ENCODE results near the gene SMCP. TPM values are rescaled to one million over a fixed set of nuclear protein-coding genes. Genes with fewer than 3 reads are reported as not detected.

SMCP gene
- total RNA-seq, 2 experiments from 2014 or later, result not detected

DNA sequence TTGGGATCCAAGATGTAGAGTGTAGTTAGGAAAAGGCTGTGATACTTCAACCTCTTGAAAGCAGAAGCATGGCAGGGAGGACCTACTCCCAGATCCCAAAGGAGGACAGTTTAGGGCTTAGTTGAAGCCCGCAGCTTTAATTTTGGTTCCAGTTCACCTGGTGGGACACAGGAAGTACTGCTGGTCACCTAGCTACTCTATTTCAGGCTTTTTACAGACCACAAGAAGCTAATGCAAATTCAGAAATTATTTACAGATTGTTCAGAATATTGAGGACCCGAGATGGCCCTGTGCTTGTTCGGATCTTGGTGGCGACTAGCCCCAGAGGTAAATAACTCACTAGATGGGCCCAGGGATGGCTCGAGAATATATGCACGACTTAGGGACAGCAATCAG lies 6.4 kb upstream of the SMCP start:
- Mint-ChIP-seq H3K9me3 (no peaks in the 10 kb centered on the region), H3K27ac (no peak overlapping the region), H3K4me3 (no peak overlapping the region), H3K27me3 (peaks cover 8% of the 10 kb centered on the region), H3K4me1 (ENCODE audit: low read depth) (no peaks in the 10 kb centered on the region), H3K36me3 (no peaks in the 10 kb centered on the region)
- intact Hi-C loops (cut with micrococcal nuclease), result loop anchor here (1.0 to 5.0 kb wide), 3 partner anchors 55 to 416 kb away; no protein-coding TSS in a partner anchor
- CTCF ChIA-PET, result interaction anchor here (1.7 to 1.9 kb wide), 2 partner anchors 218 to 348 kb away, joined by 5 to 7 read pairs; no protein-coding TSS in a partner anchor
- POLR2A ChIA-PET, result no interaction called here
- no peak for DNase-seq

DNA sequence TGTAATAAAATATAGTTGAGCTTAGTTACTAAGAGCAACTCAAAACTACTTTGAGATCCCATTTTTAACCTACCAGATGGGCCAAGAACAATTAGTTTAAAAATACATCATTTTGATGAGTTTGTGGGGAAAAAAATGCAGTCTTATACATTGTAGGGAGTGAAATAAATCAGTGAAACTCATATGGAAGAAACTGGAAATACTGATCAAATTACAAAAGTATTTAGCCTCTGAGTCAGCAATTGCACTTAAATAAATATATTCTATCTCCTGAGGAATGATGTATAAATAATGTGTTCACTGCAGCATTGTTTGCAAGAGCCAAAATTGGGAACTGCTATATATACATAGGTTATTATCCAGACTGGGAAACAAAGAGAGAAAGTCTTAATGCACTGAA lies 4.6 kb upstream of the SMCP start:
- Mint-ChIP-seq H3K4me1 (ENCODE audit: low read depth) (no peaks in the 10 kb centered on the region), H3K9me3 (no peaks in the 10 kb centered on the region), H3K27ac (no peak overlapping the region), H3K36me3 (no peaks in the 10 kb centered on the region), H3K27me3 (peaks cover 9% of the 10 kb centered on the region), H3K4me3 (no peak overlapping the region)
- no peak for DNase-seq
- CTCF ChIA-PET, result no interaction called here
- intact Hi-C loops (cut with micrococcal nuclease), result loop anchor here (5.0 kb wide), 1 partner anchor 414 kb away; no protein-coding TSS in a partner anchor
- POLR2A ChIA-PET, result no interaction called here

GRCh38 chr1:152876827-152877226 lies 1.3 kb upstream of the SMCP start:
- intact Hi-C loops (cut with micrococcal nuclease), result no loop called here
- no peak overlapping the region for H3K4me3 Mint-ChIP-seq
- no peak overlapping the region for H3K27ac Mint-ChIP-seq
- H3K36me3 Mint-ChIP-seq, result no peaks in the 10 kb centered on the region
- CTCF ChIA-PET, result no interaction called here
- DNase-seq, result no peak
- peaks cover 6% of the 10 kb centered on the region for H3K27me3 Mint-ChIP-seq
- no peaks in the 10 kb centered on the region for H3K9me3 Mint-ChIP-seq
- peaks cover 6% of the 10 kb centered on the region for H3K4me1 Mint-ChIP-seq (ENCODE audit: low read depth)
- POLR2A ChIA-PET, result no interaction called here

GRCh38 chr1:152879559-152880198 lies 1.6 kb downstream of the SMCP start:
- H3K36me3 Mint-ChIP-seq, result no peaks in the 10 kb centered on the region
- peaks cover 6% of the 10 kb centered on the region for H3K27me3 Mint-ChIP-seq
- peaks cover 6% of the 10 kb centered on the region for H3K4me1 Mint-ChIP-seq (ENCODE audit: low read depth)
- H3K27ac Mint-ChIP-seq, result no peak overlapping the region
- intact Hi-C loops (cut with micrococcal nuclease), result no loop called here
- ChIA-PET POLR2A (no interaction called here), CTCF (no interaction called here)
- H3K4me3 Mint-ChIP-seq, result no peak overlapping the region
- H3K9me3 Mint-ChIP-seq, result no peaks in the 10 kb centered on the region
- no peak for DNase-seq

DNA sequence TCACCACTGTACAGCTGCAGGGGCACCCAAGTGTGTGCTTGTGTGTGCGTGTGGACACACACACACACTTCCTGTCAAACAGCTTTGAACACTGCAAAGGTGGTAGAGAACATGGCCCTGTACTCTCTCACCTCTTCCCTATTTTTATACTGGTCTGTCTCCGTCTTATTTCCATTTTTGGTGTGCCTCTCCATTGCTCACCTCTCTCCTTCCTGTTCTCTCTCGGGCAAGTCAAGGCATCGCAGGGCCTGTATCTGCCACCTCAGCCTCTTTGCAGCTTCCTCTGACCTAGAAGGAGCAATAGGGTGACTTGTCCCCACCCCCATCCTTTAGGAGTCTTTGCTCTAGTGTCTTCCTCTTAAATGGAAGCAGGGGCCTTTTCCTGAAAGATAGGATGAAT lies 2.2 kb downstream of the SMCP start:
- Mint-ChIP-seq H3K4me1 (ENCODE audit: low read depth) (peaks cover 6% of the 10 kb centered on the region), H3K4me3 (no peak overlapping the region), H3K27ac (no peak overlapping the region), H3K27me3 (peaks cover 3% of the 10 kb centered on the region), H3K9me3 (no peaks in the 10 kb centered on the region), H3K36me3 (no peaks in the 10 kb centered on the region)
- no peak for DNase-seq
- ChIA-PET POLR2A (no interaction called here), CTCF (no interaction called here)
- intact Hi-C loops (cut with micrococcal nuclease), result no loop called here

GRCh38 chr1:152880907-152881306 lies 2.8 kb downstream of the SMCP start:
- Mint-ChIP-seq H3K36me3 (no peaks in the 10 kb centered on the region), H3K4me1 (ENCODE audit: low read depth) (peaks cover 6% of the 10 kb centered on the region), H3K27ac (no peak overlapping the region), H3K4me3 (no peak overlapping the region), H3K9me3 (no peaks in the 10 kb centered on the region), H3K27me3 (peaks cover 3% of the 10 kb centered on the region)
- intact Hi-C loops (cut with micrococcal nuclease), result no loop called here
- CTCF ChIA-PET, result no interaction called here
- POLR2A ChIA-PET, result no interaction called here
- DNase-seq, result peak; percentile 33

GRCh38 chr1:152884085-152884484 lies 6.0 kb downstream of the SMCP start:
- H3K9me3 Mint-ChIP-seq, result no peaks in the 10 kb centered on the region
- H3K36me3 Mint-ChIP-seq, result no peaks in the 10 kb centered on the region
- ChIA-PET CTCF (no interaction called here), POLR2A (no interaction called here)
- H3K27ac Mint-ChIP-seq, result no peak overlapping the region
- intact Hi-C loops (cut with micrococcal nuclease), result no loop called here
- no peak overlapping the region for H3K4me3 Mint-ChIP-seq
- peaks cover 7% of the 10 kb centered on the region for H3K27me3 Mint-ChIP-seq
- no peak for DNase-seq
- peaks cover 6% of the 10 kb centered on the region for H3K4me1 Mint-ChIP-seq (ENCODE audit: low read depth)

- Mint-ChIP-seq H3K27me3 (peaks cover 7% of the 10 kb centered on the region), H3K4me3 (no peak overlapping the region), H3K36me3 (no peaks in the 10 kb centered on the region), H3K27ac (no peak overlapping the region), H3K9me3 (no peaks in the 10 kb centered on the region), H3K4me1 (ENCODE audit: low read depth) (peaks cover 6% of the 10 kb centered on the region)
- ChIA-PET POLR2A (no interaction called here), CTCF (no interaction called here)
- DNase-seq, result no peak
- intact Hi-C loops (cut with micrococcal nuclease), result no loop called here
Observed at GRCh38 chr1:152884506-152884905, 6.4 kb downstream of the SMCP start.

- CTCF ChIA-PET, result no interaction called here
Observed at GRCh38 chr1:152884966-152885624, 7.0 kb downstream of the SMCP start.

GRCh38 chr1:152886085-152886484 lies 8.0 kb downstream of the SMCP start:
- ChIA-PET POLR2A (no interaction called here), CTCF (no interaction called here)
- DNase-seq, result no peak
- Mint-ChIP-seq H3K36me3 (no peaks in the 10 kb centered on the region), H3K27me3 (peaks cover 7% of the 10 kb centered on the region), H3K4me3 (no peak overlapping the region), H3K9me3 (no peaks in the 10 kb centered on the region), H3K27ac (no peak overlapping the region), H3K4me1 (ENCODE audit: low read depth) (no peaks in the 10 kb centered on the region)
- intact Hi-C loops (cut with micrococcal nuclease), result no loop called here

More at GRCh38 chr1:152884966-152885624, 7.0 kb downstream of the SMCP start:
- H3K27me3 Mint-ChIP-seq, result peaks cover 7% of the 10 kb centered on the region
- no peak overlapping the region for H3K27ac Mint-ChIP-seq
- POLR2A ChIA-PET, result no interaction called here
- intact Hi-C loops (cut with micrococcal nuclease), result no loop called here
- H3K4me1 Mint-ChIP-seq (ENCODE audit: low read depth), result peaks cover 6% of the 10 kb centered on the region
- H3K9me3 Mint-ChIP-seq, result no peaks in the 10 kb centered on the region
- H3K36me3 Mint-ChIP-seq, result no peaks in the 10 kb centered on the region
- no peak overlapping the region for H3K4me3 Mint-ChIP-seq
- DNase-seq, result no peak

DNA sequence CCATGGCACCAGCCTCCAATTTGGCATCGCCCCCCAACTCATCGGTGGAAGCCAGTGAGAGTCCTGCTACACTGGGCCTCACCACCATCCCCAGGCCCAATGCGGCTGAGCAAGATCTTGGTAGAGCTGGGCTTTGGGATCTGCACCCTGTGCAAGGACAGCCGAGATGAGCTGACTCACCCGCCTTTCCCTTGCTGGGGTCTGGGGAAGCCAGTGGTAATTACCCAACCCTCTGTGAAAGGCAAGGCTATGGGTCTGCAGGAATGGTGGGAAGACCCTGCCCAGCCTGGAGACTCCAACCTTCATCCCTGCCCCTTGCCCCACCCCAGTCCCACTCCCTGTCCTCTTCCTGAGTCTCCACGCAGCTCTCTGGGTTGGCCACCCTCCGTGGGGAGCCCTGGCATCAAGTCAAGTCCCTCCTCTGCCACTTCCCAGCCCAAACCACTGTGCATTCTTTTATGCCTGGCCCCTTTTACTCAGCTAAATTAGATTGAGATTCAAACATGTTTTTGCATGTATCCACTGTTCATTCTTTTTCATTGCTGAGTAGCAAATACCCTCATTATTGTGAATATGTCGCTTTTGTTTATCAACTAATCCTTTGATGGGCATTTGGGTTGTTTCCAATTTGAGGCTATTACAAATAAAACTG lies 8.8 kb downstream of the SMCP start:
- ChIA-PET CTCF (no interaction called here), POLR2A (no interaction called here)
- DNase-seq, result no peak

DNA sequence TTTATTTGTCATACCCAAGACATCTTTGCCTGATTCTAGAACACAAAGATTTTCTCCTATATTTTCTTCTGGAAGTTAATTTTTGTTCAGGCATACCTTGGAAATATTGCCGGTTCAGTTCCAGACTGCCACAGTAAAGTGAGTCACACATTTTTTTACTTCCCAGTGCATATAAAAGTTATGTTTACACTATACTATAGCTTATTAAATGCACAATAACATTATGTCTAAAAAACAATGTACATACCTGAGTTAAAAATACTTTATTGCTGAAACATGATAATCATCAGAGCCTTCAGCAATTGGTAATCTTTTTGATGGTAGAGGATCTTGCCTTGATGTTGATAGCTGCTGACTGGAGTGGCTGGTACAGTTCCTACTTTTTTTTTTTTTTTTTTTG lies 10.0 kb downstream of the SMCP start:
- H3K4me1 Mint-ChIP-seq (ENCODE audit: low read depth), result no peaks in the 10 kb centered on the region
- H3K4me3 Mint-ChIP-seq, result no peak overlapping the region
- peaks cover 9% of the 10 kb centered on the region for H3K27me3 Mint-ChIP-seq
- no peak for DNase-seq
- CTCF ChIA-PET, result interaction anchor here (1.8 kb wide), 1 partner anchor 10 kb away, joined by 5 read pairs; the partner anchor contains the start of gene SMCP
- no peaks in the 10 kb centered on the region for H3K9me3 Mint-ChIP-seq
- H3K36me3 Mint-ChIP-seq, result no peaks in the 10 kb centered on the region
- POLR2A ChIA-PET, result no interaction called here
- no peak overlapping the region for H3K27ac Mint-ChIP-seq
- intact Hi-C loops (cut with micrococcal nuclease), result no loop called here

More for the DNA sequence above, 8.8 kb downstream of the SMCP start:
- intact Hi-C loops (cut with micrococcal nuclease), result no loop called here
- Mint-ChIP-seq H3K4me3 (no peak overlapping the region), H3K36me3 (no peaks in the 10 kb centered on the region), H3K9me3 (no peaks in the 10 kb centered on the region), H3K27ac (no peak overlapping the region), H3K4me1 (ENCODE audit: low read depth) (no peaks in the 10 kb centered on the region), H3K27me3 (peaks cover 9% of the 10 kb centered on the region)

DNA sequence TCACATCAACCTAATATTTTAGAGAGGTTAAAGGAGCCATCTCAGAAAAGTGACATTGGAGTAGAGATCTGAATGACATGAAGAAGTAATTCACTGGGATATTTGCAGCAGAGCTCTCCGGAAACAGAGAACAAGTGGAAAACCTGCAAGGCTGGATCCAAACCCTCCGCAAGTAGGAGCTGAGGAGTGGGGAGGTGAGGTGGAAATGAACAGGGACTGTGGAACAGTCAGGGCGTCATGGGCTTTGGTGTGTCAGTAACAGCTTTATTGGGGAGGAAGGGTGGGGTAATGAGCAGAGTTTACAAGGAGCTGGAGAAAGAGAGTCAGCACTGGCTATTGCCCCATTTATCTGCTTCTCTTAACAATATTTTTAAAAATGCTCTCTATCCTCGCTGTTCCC lies 20.9 kb downstream of the SMCP start:
- intact Hi-C loops (cut with micrococcal nuclease), result no loop called here
- ChIA-PET CTCF (interaction anchor here (0.9 kb wide), 1 partner anchor 28 kb away, joined by 3 read pairs; no protein-coding TSS in a partner anchor), POLR2A (no interaction called here)
- no peaks in the 10 kb centered on the region for H3K9me3 Mint-ChIP-seq
- H3K4me1 Mint-ChIP-seq (ENCODE audit: low read depth), result no peaks in the 10 kb centered on the region
- no peak overlapping the region for H3K4me3 Mint-ChIP-seq
- DNase-seq, result no peak
- no peaks in the 10 kb centered on the region for H3K36me3 Mint-ChIP-seq
- peaks cover 24% of the 10 kb centered on the region for H3K27me3 Mint-ChIP-seq
- H3K27ac Mint-ChIP-seq, result no peak overlapping the region

Data from activated CD4-positive, alpha-beta memory T cell treated with anti-CD3 and anti-CD28 coated beads for 36 hours (primary cell).